Ishikawa (cell line): ENCODE results near the gene F12.

Experiments used
- CEBPB ChIP-seq: IDR thresholded peaks from 2 replicates; pipeline ENCODE4 v1.6.1; 2012
- CREB1 ChIP-seq: IDR thresholded peaks from 2 replicates; pipeline ENCODE4 v1.6.1; 2012; ENCODE audit warnings: low read depth
- EGR1 ChIP-seq: IDR thresholded peaks from 2 replicates; pipeline ENCODE4 v1.6.1; 2012
- EP300 ChIP-seq: IDR thresholded peaks from 2 replicates; pipeline ENCODE4 v1.6.1; 2012; ENCODE audit warnings: borderline replicate concordance
- RAD21 ChIP-seq: IDR thresholded peaks from 2 replicates; pipeline ENCODE4 v1.6.1; 2012; ENCODE audit warnings: low read depth
- REST ChIP-seq: IDR thresholded peaks from 2 replicates; pipeline ENCODE4 v1.6.1; 2012; ENCODE audit warnings: low read depth, mild to moderate bottlenecking
- TAF1 ChIP-seq: IDR thresholded peaks from 2 replicates; pipeline ENCODE4 v1.6.1; 2012; ENCODE audit warnings: low read depth, mild to moderate bottlenecking
- TCF12 ChIP-seq: IDR thresholded peaks from 2 replicates; pipeline ENCODE4 v1.6.1; 2012; ENCODE audit warnings: low read depth
- YY1 ChIP-seq: IDR thresholded peaks from 2 replicates; pipeline ENCODE4 v1.6.1; 2012; ENCODE audit warnings: low read depth

- no peak for TF ChIP-seq TAF1
- no peak for TF ChIP-seq YY1
- no peak for TF ChIP-seq REST
- TF ChIP-seq EP300: no peak
- no peak for TF ChIP-seq EGR1
- no peak for TF ChIP-seq TCF12
- no peak for TF ChIP-seq CEBPB
- TF ChIP-seq CREB1: no peak
- TF ChIP-seq RAD21: no peak
These were observed at the start of gene F12 for GRCh38 chr5:177409043-177409801.
